OCI-M2 (cell line): ENCODE measurements around the gene NFIA.
"Not testable (repeated sequence)": the region's sequence is repeated elsewhere in the genome, so short reads cannot be mapped to it uniquely, and the experiment has no call there.

Source experiments
- DNase-seq: peaks from one replicate; lab custom pipeline; 2025; ENCODE audit not compliant: unreplicated experiment; lab: John Stamatoyannopoulos, UW

Gene NFIA

GRCh38 chr1:61125263-61125662, 42.9 kb downstream of the NFIA start:
- DNase-seq, result no peak

GRCh38 chr1:61125895-61126294, 43.5 kb downstream of the NFIA start:
- no peak for DNase-seq

GRCh38 chr1:61126843-61127242, 44.5 kb downstream of the NFIA start:
- DNase-seq, result not testable (repeated sequence)

DNA sequence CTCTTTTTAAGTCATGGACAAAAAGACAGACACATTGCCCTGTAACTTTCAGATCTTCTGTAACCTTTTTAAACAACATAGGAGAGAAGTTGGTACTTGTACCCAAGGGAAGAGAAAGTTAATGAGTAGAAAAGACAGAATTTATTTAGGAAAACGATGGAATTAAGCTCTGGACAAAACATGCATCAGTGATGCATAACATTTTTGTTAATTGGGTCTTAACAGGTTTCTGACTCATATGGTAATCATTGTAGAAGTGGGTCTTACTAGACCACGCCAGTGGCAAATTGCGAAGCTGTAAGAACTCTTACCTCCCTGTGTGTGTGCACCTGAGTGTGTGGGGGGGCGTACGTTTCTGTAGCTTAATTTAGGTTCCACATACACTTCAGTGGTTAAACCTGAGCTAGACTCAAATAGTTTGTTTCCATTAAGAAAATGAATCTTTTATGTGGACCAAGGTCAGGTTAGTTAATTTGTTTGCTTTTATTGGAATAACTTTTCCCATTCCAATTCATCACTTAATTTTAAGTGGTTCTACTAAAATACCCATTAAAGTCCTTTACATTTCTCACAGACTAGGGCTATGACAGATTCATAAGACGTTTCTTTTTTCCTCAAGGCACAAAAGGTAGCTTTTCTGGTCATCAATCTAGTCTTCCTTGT, 48.1 kb downstream of the NFIA start:
- no peak for DNase-seq

DNA sequence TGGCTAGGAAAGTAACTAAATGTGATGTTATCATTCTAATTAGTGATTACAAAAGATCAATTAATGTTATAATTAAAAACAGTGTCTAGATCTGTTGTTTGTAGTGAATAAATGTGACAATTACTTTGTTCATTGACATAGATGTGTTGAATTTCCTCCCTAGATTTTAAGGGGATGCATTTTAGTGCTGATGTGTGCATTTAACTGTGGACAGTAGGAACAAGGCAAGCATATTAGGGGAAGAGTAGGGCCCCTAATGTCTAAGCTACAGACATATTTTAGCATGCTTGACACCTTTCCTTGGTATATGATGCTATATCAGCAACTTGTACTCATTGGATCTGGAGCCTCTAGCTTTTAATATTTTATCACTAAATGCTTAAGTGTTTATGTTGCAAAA, 48.9 kb downstream of the NFIA start:
- DNase-seq, result no peak

DNA sequence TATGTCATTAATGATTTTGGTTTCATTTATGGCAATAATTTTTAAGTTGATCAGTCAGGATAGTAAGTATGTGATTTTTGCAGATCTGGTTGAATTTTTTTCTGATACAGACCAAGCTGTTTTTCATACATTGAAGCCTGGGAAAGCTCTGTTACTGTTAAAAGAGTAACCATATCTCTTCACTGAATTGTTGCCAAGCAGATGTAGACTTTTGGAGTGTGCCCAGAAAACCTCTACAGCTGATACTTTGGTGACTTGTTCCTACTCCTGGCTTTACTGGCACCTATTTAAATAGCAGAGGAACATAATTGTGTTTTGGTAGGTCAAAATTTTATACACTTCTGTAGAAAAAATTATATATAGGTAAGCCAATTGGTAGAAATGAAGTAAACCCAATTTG, 49.4 kb downstream of the NFIA start:
- no peak for DNase-seq

- DNase-seq, result no peak
Measured at GRCh38 chr1:61132176-61132638, 49.8 kb downstream of the NFIA start.

GRCh38 chr1:61132645-61133334, 50.4 kb downstream of the NFIA start:
- DNase-seq, result no peak

GRCh38 chr1:61133335-61134019, 51.1 kb downstream of the NFIA start:
- no peak for DNase-seq

- no peak for DNase-seq
Measured at GRCh38 chr1:61135291-61135690, 52.9 kb downstream of the NFIA start.

DNA sequence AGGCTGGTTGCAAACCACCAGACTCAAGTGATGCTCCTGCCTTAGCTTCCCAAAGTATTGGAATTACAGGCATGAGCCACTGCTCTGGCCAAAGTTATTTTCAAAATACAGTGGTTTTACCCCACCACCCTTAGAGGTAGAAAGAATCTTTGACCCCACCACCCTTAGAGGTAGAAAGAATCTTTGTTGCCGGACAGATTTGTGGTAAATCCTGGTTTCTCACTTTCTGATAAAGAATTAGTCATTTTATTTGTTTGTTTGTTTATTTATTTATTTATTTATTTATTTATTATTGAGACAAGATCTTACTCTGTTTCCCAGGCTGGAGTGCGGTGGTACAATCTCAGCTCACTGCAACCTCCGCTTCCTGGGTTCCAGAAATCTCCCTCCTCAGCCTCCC, 55.9 kb downstream of the NFIA start:
- DNase-seq, result no peak

DNA sequence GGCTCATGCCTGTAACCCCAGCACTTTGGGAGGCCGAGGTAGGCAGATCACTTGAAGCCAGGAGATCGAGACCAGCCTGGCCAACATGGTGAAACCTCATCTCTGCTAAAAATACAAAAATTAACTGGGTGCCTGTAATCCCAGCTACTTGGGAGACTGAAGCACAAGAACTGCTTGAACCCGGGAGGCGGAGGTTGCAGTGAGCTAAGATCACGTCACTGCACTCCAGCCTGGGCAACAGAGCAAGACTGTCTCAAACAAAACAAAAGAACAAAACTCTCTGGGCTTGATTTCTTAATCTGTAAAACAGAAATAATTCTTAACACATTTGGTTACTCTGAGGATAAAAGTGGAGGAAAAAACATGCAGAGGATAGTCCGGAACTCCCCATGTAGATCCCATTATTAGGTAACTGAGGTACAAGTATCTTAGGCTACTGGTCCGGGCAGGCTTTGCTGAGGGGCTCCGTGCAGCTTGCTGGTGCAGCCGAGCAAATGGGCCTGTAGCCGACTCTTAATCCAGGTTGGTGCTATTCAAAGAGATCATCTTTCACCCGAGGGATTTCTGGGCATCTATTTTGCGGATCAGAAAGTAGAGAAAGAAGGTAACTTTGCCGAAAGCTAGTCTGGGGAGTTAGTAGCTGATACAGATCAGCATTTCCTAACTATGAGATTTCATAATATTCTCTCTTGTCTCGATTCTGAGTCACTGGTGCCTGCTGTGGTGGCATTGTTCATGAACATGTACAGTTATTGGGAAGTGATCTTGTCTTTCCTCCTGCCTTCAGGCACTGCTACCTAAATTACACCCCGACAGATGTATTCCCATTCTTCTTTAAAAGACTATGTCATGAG, 56.8 kb downstream of the NFIA start:
- no peak for DNase-seq

GRCh38 chr1:61139775-61140549, 57.6 kb downstream of the NFIA start:
- no peak for DNase-seq

- DNase-seq, result no peak
Measured at GRCh38 chr1:61140778-61141177, 58.4 kb downstream of the NFIA start.

DNA sequence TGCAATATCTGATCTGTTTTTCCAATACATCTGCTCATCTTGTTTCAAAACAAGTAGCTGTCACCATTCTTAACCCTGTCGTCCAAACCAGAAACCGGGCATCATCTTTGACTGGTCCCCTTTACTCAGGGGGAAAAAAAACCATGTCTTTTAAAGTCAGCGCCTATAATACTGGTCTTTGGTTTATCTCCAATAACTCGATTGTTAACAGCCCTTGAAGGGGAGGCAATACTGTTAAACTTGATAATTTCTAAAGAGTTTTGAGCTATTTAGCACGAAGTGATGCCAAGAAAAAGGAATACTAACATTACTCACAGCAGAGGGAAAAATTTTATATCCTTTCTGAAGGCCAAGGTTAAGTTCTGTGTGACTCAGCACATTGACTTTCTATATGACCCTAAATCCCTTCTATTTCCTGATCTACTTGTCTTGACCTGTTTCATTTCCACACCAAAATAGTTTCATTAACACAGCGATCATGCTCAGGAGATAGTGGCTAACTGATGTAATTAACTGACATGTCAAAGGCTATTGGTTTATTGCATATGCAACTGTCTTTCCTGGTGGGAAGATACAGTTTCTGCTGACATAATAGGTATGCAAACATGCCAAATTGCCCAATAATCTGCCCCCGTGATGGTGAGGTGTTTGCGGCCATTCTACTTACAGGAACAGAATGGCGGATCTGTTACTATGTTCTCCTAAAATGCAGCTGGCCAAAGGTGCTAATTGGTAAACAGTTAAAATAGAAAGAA, 59.1 kb downstream of the NFIA start:
- no peak for DNase-seq

GRCh38 chr1:61142043-61142440, 59.7 kb downstream of the NFIA start:
- no peak for DNase-seq

DNA sequence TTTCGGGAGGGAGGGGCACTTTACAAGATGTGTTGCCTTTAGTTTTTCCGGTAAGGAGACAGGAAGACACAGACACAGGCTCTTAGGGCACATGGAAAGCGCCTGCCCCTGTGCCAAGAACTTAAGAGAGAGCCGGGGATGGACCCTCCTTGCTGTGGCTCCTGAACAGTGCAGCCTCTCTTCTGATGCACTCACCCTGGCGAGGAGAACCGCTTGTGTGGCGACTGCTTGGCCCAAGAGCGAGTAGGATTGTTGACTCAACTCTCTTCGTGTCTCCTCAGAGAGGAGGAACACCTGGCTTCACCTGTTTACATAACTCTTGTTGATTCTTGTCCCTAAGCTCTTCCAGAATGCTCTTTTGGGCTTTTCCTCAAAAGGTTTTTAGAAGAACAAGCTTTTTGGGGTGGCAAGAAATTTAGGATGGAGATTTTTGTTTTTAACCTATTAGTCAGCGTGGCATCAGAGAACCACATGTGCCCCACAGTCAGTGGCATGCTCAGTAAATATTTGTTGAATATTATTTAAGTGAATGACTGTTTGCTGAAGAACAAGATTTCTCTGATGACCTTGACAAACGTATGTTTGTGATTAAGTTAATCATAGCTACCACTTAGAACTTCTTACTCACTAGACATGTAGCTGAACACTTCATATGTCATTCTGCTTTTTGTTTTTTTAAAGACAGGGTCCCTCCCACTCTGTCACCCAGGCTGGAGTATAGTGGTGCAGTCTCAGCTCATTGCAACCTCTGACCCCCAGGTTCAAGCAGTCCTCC, 60.6 kb downstream of the NFIA start:
- DNase-seq, result no peak

DNA sequence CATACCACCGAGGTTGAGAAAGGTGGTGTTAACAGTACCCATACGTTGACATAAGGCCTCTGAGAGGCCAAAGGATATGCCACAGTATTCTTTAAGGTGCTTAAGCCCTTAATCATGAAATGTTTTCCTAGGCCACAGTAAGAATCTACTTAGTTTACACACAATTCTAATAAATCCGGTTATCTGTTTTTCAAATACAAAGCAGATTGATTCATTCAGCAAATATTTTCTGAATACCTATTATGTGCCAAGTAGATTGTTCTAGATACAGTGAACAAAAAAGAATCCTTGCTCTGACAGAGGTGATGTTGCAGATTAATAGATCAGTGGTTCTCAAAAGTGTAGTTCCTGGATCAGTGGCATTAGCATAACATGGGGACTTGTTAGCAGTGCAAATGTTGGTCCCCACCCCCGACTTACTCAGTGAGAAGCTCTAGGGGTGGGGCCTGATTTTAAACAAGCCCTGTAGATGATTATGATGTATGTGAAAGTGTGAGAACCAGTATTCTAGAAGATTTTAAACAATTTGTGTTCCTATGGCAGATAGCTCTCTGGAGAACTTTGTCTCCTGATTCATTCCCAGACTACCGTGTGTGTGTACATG, 61.6 kb downstream of the NFIA start:
- no peak for DNase-seq
